ENCODE measurements around the gene ATP4B.

- TF ChIP-seq ZBTB33 (IDR thresholded peaks at IDR 0.05; ENCODE audit: extremely low read depth, insufficient replicate concordance, low read length) (no peak), POLR2A (IDR thresholded peaks at IDR 0.05; ENCODE audit: borderline replicate concordance, extremely low read depth, insufficient read depth, insufficient read length) (no peak), CTCF (IDR thresholded peaks at IDR 0.05 in 2 of 3, conservative IDR thresholded peaks at IDR 0.05 in 1 of 3; ENCODE audit: borderline replicate concordance in 1 of 3, insufficient read depth in 1 of 3, low read depth in 2 of 3, low read length in 2 of 3) (no peak), ELF1 (IDR thresholded peaks at IDR 0.05; ENCODE audit: borderline replicate concordance, low read depth) (no peak), POLR2AphosphoS5 (IDR thresholded peaks at IDR 0.05; ENCODE audit: low read depth, low read length) (no peak), ZFX (IDR thresholded peaks at IDR 0.05) (no peak), EZH2 (IDR thresholded peaks at IDR 0.05) (no peak), EZH2phosphoT487 (IDR thresholded peaks at IDR 0.05; ENCODE audit: borderline replicate concordance) (no peak), REST (IDR thresholded peaks at IDR 0.05; ENCODE audit: low read depth) (no peak), SIN3A (IDR thresholded peaks at IDR 0.05; ENCODE audit: low read depth) (no peak), MAX (IDR thresholded peaks at IDR 0.05) (no peak), CEBPB (IDR thresholded peaks at IDR 0.05; ENCODE audit: low read depth) (no peak), TCF7L2 (IDR thresholded peaks at IDR 0.05; ENCODE audit: borderline replicate concordance, extremely low read depth, insufficient read depth, insufficient read length) (no peak), RAD21 (IDR thresholded peaks at IDR 0.05; ENCODE audit: low read depth) (no peak)
Observed at GRCh38 chr13:113605866-113606438, 52.0 kb downstream of the ATP4B start.
